Stimulated activated CD8-positive, alpha-beta memory T cell treated with anti-CD3 and anti-CD28 coated beads, Interleukin-4, amount 100 ng/mL, for 24 hours (primary cell): ENCODE data around the gene TRPM2.
"Not testable (repeated sequence)": the region's sequence is repeated elsewhere in the genome, so short reads cannot be mapped to it uniquely, and the experiment has no call there.

Experiments
- DNase-seq: peaks from one replicate; pipeline ENCODE4 v3.0.0-alpha.2; 2020; ENCODE audit warnings: low read depth

TRPM2 gene

DNA sequence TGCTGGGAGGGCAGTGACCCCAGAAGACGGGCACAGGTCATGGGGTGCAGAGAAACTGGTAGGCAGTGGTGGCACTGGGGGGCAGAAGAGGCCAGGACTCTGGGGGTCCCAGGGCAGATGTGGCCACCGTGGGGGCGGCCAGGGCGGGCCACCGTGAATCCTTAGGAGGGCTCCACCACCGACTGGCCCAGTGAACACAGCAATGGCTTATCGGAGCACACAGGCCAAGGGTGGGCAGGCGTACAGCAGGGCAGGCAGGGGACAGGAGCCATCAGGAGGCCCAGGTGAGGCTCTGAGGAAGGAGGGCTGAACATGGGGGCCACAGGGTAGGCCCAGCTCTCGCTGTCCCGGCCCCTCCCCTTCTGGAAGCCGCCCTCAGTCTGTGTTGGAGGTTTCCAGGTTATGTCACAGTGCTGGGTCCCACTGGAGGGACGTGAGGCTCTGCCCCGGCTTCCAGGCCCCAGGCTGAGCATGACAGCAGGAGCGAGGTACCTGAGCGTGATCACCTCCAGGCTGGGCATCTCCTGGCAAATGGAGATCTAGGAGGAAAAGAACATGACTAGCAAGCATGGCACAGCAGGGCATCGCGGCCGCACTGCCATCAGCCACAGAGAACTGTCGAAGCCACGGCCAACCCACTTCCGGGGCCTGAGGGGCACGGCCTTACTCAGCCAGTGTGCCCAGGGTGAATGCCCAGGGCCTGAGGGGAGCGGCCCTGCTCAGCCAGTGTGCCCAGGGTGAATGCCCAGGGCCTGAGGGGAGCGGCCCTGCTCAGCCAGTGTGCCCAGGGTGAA is 18.0 kb upstream of the TRPM2 start:
- no peak for DNase-seq

DNA sequence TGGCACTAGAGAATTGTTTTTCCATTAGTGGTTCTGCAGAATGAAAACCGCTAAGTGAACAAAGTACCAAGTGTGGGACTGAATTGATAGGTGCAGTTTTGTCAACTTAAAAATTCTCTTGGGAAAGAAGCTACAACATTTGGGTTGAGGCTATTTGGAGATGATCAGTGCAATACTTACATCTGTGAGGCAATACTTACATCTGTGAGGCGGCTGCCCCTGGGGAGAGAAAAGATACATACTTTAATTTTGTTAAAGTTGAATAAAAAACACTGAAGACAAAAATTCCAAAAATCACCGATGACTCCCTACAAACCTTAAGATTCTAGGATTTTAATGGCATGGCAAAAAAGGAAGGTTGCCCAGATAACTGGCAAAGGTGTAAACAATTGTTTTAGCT is 16.0 kb upstream of the TRPM2 start:
- no peak for DNase-seq

DNA sequence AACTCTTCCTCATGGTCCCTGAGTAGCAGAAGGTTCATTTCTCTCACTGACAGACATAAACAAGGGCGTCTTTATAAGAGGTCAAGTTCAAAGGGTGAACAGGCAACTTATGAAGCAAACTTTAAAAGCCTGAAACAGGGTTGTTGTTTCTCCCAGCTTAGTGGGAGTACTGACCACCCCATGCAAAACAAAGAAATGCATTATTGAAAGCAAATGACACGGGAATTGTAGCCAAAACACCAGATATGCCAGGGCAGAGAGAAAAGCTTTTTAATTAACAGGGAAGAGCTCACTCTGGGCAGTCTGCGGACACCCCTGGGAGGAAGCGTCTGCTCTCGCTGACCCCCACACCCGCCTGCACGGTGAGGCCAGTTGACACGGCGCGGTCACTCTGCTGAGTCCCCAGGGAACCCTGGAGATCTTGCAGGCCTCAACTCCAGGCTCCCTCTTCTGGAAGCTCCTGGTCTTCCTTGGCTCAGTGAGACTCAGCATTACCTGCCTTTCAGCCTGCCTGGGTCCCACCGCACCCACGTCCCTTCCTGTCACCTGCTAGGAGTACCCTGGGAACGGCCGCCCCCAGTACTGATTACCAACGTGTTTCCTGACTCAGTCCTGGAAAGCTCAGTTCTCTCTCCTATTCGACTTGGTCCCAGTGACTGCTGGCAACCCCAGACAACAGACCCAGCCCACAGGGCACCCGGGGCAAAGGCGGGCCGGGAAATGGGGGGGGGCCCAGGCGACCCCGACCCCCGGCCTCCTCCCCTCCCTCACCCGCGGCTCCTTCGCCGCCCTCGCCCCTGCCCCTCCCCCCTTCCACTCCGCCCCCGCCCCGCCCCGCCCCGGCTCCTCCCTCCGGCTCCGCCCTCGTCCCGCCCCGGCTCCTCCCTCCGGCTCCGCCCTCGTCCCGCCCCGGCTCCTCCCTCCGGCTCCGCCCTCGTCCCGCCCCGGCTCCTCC is 15.2 kb upstream of the TRPM2 start:
- no peak for DNase-seq

DNA sequence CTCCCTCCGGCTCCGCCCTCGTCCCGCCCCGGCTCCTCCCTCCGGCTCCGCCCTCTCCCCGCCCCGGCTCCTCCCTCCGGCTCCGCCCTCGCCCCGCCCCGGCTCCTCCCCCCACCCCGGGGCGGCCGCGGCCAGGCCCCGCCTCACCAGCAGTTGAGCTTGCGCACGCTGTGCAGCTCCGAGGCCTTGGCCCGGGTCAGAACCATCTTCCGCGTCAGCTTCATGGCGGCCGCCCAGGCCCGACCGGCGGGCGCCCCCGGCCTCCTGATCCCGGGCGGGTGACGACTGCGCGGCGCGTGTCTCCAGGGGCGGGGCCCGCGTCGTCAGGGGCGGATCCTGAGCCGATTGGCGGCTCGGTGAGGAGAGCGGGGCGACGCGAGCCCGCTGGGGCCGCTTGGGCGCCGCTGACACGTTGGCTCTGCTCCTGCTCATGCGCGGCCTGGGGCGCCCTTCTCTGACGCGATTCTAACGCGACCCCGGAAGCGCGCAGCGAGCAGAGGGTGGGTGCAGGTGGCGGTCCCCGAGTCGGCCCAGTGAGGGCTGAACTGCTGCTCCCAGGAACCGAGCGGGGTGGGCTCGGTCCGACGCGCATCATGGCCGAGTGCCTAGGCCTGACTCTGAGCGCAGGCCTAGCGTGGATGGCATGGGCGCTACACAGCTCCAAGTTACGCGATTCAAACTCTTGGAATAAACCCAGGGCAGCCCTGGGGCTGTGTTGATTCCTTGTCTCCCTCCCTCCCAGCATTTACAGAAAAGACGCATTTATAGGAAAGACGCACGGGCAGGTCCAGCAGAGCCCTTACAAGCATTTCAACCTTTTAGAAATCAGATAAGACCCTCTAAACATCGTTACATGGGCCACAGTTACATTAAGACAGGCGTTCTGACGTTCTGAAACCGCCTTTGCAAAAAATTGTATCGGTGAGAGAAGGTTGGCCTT is 14.2 kb upstream of the TRPM2 start, which contains the start of gene CFAP410:
Gene CFAP410 (minus strand): TSS at position 420 of the 940 bp plus-strand sequence. CDS start 196 bp downstream, at position 224.
- peak; percentile 93 for DNase-seq

DNA sequence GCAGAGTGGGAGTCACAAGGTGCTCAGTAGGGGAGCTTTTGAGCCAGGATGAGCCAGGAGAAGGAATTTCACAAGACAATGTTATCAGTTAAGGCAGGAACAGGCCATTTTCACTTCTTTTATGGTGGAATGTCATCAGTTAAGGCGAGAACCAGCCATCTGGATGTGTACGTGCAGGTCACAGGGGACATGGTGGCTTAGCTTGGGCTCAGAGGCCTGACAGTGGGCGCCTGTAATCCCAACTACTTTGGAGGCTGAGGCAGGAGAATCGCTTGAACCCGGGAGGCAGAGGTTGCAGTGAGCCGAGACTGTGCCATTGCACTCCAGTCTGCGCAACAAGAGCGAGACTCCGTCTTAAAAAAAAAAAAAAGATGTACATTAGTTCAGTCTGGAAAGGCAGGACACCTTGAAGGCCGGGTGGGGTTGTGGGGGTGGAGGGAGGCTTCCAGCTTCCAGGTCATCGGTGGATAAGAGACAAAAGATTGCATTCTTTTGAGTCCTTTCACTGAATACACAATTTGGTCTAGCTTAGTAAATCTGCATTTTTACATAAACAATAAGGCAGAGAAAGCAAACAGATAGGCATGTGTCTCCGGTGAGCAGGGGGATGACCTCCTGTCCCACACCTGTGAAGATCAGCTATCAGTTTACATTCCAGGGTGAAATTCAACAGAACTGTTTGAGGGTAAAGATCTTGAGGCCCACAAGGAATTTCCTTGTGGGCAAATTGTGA is 11.5 kb upstream of the TRPM2 start:
- not testable (repeated sequence) for DNase-seq

DNA sequence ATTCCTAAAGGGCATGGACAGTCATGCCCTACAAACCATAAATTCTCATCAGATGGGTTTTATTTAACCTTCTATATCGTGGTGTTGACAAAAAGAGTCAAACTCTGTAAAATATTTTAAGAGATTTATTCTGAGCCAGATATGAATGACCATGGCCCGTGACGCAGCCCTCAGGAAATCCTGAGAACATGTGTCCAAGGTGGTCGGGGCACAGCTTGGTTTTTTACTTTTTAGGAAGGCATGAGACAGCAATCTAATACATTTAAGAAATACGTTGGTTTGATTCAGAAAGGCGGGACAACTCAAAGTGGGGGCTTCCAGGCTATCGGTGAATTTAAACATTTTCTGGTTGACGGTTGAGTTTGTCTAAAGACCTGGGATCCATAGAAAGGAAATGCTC is 10.4 kb upstream of the TRPM2 start:
- DNase-seq: not testable (repeated sequence)

DNA sequence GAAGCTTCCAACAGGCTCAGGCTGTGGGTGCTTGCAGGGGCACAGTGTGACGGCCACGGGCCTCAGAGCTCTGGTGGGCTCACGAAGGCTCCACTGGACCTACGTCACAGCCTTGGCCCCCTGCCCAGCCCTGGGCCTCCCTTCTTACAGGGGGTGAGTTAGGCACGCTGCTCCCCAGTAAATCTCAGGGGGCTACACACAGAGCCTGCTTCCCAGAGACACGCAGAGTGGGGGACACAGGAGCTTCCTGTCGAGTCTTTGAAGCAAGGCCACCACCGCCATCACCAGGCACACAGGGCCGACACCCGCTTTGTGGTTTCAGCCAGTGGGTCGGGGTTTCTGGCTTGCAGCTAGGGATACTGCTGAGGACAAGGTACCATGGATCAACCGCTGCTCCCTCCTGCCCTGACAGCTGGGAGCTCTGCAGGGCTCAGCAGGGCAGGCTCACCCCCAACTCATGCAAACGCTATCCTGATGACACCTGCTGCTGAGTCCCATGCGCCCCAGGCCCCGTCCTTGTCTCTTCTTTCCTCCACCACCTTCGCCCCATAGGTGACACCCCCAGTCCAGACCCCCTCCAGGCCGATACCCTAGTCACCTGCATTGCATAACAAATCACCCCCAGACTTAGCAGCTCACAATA is 8.8 kb upstream of the TRPM2 start:
- DNase-seq: no peak

DNA sequence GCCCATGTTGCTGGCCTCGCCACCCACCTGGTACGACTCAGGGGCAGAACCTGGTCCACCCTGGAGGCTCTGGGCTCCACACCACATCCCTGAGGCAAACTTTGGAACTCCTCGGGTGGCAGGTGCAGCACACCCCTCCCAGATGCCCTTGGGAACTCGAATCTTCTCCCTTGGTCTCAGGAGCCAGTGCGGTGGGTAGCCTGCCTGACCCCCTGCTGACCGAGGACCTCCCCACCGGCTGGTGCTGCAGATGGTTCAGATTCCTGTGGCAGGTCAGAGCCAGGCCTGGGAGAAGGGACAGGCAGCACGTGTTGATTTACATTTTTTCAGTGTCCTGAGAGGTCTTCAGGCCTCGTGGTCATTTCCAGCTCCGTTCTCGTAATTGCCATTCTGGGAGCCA is 7.9 kb upstream of the TRPM2 start:
- DNase-seq: no peak

DNA sequence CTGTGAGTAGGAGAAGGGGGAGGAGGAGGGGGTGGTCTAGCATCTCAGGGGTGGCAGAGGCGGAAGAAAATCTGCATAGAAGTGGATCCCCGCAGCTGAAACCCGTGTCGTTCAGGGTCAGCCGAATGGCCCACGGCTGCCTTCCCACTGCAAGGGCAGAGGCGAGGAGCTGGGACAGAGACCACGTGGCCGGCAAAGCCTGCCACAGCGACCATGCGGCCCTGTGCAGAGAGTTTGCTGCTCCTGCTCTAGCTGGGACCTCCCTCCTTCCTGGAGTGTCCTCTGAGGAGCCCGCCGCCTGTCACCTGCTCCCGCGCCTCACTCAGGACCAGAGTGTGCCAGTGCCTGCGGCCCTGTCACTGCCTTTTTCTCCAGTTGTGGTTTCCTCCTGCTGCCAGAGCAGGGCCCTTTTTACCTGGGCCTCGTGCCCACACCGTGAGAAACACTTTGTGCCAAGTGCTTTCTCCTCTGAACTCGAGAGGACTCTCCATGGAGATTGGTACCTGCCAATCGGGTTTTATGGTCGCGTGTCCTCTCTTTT is 5.4 kb upstream of the TRPM2 start:
- no peak for DNase-seq

DNA sequence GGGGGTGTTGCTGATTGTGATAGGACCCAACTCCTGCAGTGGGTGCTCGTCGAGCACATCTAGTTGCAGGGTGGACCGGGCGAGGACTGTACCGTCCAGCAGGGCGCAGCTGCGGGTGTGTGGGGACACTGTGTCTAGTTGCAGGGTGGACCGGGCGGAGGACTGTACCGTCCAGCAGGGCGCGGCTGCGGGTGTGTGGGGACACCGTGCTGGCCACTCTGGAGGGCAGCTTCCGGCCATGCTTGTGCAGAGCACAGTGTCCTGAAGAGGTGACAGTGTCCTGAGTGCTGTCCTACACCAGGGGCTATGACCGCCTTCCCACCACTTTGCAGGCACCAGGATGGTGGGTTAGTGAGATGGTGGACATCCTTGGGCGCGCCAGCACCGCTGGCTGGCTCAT is 4.6 kb upstream of the TRPM2 start:
- DNase-seq: no peak

DNA sequence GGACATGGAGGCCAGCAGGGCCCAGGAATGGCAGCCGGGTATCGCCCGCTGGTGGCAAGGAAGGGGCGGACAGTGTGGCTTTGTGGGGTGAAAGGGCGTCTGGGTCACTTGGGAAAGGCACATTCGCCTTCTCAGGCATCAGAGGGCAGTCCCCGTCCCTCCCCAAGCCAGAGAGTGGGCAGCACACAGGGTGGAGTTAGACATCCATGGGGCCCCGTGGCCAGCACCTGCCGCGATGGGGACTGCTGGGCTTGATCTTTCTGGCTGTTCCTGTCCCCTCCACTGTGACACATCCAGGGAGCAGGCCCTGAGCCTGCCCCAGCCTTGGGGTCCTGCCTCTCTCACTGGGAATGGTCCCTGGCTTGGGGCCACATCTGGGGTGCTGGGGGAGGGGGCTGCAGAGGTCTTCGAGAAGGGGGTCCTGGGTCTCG is 4.0 kb upstream of the TRPM2 start:
- DNase-seq: no peak

DNA sequence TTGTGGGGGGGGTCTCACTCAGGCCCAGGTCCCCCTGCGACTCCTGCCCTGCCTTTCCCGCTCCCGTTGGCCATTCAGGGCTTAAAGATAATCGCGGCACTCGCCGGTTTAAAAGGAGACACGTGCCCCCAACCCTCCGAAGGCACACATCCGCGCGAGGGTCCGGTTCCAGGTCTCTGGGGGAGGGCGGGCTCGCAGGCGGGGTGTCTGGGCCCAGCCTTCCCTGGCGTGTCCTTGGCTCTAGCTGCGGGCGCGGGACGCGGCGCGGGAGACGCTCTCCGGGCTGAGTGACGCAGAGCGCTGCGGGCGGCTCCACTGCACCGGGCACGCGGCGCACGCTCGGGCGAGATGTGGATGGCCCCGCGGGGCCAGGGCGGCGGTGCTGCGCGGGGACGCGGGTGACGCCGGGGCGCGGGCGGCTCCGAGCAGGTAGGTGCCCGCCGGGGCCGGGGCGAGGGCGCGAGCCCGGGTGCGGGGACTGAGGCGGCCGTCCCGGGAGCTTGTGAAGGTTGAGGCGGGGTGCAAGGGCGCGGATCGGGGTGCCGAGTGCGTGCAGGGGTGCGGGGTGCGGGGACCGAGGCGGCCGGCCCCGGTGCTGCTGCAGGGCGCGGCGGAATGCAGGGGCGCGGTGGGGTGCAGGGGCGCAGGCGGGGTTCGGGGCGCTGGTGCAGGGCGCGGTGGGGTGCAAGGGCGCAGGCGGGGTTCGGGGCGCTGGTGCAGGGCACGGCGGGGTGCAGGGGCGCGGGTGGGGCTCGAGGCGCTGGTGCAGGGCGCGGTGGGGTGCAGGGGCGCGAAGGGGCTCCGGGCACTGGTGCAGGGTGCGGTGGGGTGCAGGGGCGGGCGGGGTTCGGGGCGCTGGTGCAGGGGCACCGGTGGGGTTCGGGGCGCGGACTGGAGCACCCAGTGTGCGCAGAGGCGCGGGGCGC is 3.3 kb upstream of the TRPM2 start:
- no peak for DNase-seq

DNA sequence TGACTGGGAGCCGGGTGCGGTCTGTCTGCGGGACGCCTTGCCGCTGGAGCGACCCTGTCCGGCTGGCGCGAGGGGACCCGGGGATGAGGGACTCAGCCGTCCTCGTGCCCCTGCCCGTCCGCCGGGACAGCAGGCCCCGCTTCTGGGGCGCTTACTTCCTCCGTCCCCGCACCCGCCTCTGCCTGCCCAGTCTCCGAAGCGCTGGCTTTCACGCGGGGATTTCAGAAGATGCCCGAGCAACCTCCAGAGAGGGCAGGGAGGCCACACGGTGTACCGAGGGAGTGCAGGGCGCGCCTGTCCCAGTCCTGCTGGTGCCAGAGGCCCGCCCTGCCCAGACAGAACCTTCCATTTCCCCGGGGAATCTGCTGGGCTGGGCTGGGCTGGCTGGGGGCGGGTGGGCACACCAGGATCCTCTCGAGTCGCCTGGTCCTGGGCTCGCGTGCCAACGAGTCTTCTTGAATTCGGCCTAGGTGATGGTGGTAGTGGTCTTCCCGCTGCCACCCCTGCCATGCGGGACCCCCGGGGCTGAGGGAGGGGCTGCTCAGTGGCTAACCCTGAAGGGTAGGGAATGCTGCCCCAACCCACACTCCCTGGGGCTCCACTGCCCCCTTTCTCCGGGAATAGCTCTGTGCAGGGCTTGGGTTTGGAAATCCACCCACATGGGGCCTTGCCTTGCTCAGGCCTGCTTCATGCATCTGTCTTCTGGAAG is 2.5 kb upstream of the TRPM2 start:
- DNase-seq: no peak

DNA sequence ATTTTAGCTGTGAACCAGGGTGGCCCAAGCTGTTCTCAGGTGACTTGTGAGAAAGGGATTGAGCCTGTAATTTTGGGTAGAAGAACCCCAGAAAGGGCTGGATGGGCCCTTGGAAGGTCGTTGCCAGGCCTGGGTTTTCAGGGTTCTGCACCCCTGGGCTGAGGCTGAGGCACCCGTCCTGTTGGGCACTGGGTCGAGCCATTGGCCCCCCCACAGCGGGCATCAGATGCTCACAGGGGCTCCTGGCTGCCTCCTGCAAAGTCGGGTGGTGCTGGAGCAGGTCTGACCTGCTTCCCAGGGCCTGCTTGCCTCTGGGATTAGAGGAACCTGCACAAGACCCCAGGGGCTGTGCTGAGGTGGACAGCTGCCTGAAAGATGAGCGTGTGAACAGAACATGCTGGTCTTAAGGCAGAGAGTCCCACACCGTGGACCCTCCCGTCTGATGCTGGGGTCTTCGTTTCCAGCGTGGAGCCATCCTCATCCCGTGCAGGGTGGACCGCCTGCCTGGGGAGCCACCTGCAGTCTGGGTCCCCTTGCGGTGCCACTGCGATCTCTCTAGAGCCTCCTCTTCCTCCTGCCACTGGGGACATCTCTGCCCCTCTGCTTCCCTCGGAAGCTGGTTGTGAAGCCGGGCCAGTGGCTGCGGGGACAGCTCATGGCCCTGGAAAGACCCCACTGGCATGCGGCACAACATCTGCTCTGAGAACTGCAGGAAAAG is 1.7 kb upstream of the TRPM2 start:
- no peak for DNase-seq

DNA sequence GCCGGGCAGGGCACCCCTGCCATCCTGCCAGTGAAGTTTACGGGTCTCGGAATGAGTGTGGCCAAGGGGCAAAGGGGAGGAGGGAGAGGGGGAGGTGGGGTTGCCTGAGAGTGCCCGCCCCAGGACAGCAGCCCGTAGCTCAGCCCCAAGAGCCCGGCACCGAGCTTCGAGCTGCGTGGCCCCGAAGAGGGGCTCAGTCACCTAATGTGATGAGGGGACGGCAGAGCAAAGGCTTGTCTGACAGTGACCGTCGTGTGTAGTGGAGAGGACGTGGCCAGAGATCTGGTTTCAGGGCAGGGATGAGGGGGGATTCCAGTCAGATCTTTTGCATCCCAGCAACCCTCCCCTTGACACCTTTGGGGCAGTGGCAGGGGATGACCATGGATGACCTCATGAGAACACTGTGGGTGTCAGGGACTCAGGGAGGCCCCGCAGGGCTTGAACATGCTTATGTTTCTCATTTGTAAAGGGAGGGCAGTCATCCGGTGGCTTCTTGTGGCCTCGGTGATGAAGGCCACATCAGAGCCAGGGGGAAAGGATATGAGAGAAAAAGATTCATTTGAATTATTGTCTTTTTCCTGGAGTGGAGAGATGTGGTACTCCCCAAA is 1.1 kb upstream of the TRPM2 start:
- no peak for DNase-seq

DNA sequence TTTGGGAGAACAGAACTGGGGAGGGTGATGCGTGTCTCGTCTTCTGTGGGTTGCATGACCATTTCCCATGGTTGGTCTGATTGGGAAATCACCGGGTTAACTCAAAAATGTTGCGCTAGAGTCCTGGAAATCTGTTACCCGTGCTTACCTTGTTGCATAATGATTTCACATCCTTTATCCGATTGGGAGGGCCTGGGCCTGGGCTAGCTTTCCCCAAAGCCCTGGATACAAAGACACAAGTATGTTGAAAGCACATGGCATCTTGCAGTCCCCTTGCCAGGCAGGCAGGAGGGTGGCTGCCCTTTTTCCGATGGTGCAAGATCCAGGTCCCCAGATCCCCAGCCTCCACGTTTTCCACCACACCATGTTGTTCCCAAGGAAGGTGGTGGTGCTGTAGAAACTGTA is 582 bp downstream of the TRPM2 start:
- no peak for DNase-seq
